ENCODE data around the gene PTPRJ. TPM values are rescaled to one million over a fixed set of nuclear protein-coding genes. Genes with fewer than 3 reads are reported as not detected.
"Not testable (repeated sequence)": the region's sequence is repeated elsewhere in the genome, so short reads cannot be mapped to it uniquely, and the experiment has no call there.

PTPRJ gene
- total RNA-seq, 1 donor from 2014 or later, result 1.6 TPM

- H3K36me3 ChIP-seq (ENCODE audit: control insufficient read depth, insufficient read depth, low read length), result no peaks in the 10 kb centered on the region
- no peaks in the 10 kb centered on the region for H3K27me3 ChIP-seq (ENCODE audit: control insufficient read depth, insufficient read depth, low read length)
- DNase-seq (ENCODE audit: low read depth), result no peak
- no peak for TF ChIP-seq CTCF (IDR thresholded peaks at IDR 0.05; ENCODE audit: insufficient read depth, low read length, severe bottlenecking)
- no peak for FAIRE-seq
- no peak overlapping the region for H3K4me3 ChIP-seq (ENCODE audit: low read depth, low read length)
Observed at GRCh38 chr11:48019217-48019584, 38.8 kb downstream of the PTPRJ start.

- DNase-seq (ENCODE audit: low read depth) (no peak), FAIRE-seq (no peak)
- TF ChIP-seq CTCF (IDR thresholded peaks at IDR 0.05; ENCODE audit: insufficient read depth, low read length, severe bottlenecking), result no peak
- no peak overlapping the region for H3K4me3 ChIP-seq (ENCODE audit: low read depth, low read length)
- no peaks in the 10 kb centered on the region for H3K36me3 ChIP-seq (ENCODE audit: control insufficient read depth, insufficient read depth, low read length)
- H3K27me3 ChIP-seq (ENCODE audit: control insufficient read depth, insufficient read depth, low read length), result no peaks in the 10 kb centered on the region
Observed at GRCh38 chr11:48019595-48019994, 39.2 kb downstream of the PTPRJ start.

DNA sequence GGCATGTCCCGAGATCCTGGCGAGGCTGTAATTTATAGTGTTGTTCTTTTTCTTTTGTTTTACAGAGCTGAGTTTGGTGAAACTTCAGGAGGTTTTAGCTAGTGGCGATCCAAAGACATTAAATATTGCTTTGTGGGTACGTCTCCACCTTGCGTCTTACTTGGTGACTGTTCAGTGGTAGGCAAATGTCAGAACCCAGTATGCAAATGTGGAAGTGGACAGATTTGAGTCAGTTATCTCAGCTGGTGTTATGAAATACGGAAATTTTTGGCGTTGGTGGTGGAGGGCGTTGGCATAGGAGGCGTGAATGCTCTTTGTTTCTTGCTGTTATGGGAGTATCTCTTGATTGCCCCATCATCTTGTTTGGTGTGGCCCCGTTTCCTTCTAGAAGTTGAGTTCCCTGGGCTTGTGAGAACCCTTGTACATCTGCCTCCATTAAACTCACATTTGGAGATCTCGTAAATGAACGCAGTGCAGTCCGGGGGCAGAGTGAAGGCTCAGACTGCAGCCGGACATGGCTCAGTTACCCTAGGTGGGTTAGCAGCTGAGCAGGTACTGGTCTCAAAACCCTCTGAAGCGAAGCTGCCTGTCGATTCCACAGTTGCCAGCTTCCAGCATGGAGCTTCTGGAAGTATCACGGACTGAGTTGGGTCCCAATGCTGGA is 39.9 kb downstream of the PTPRJ start:
- DNase-seq (ENCODE audit: low read depth), result peak; percentile 21
- no peak for TF ChIP-seq CTCF (IDR thresholded peaks at IDR 0.05; ENCODE audit: insufficient read depth, low read length, severe bottlenecking)
- H3K27me3 ChIP-seq (ENCODE audit: control insufficient read depth, insufficient read depth, low read length), result no peaks in the 10 kb centered on the region
- no peaks in the 10 kb centered on the region for H3K36me3 ChIP-seq (ENCODE audit: control insufficient read depth, insufficient read depth, low read length)
- FAIRE-seq, result no peak
- no peak overlapping the region for H3K4me3 ChIP-seq (ENCODE audit: low read depth, low read length)

DNA sequence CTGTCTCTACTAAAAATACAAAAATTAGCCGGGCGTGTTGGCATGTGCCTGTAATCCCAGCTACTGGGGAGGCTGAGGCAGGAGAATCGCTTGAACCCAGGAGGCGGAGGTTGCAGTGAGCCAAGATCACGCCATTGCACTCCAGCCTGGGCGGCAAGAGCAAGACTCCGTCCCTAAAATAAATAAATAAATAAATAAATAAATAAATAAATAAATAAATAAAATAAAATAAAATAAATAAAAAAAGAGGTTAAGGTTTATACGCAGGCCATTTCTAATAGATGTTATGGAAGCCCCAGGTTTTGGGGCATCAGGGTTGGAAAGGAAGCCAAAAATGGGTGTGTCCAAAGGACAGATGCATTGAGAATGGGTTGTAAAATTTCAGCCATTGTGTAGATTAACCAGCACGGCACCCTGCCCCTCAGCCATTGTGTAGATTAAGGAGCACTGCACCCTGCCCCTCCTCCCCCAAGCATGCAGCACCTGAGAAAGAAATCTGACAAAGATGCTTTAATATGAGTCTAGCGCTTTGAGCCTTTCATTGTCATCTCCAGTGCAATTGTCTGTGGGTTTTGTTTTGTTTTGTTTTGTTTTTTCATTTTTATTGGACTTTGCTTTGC is 41.0 kb downstream of the PTPRJ start:
- not testable (repeated sequence) for H3K36me3 ChIP-seq (ENCODE audit: control insufficient read depth, insufficient read depth, low read length); H3K4me3 ChIP-seq (ENCODE audit: low read depth, low read length); H3K27me3 ChIP-seq (ENCODE audit: control insufficient read depth, insufficient read depth, low read length); DNase-seq (ENCODE audit: low read depth); FAIRE-seq

- no peaks in the 10 kb centered on the region for H3K27me3 ChIP-seq (ENCODE audit: control insufficient read depth, insufficient read depth, low read length)
- H3K4me3 ChIP-seq (ENCODE audit: low read depth, low read length), result no peak overlapping the region
- no peak for TF ChIP-seq CTCF (IDR thresholded peaks at IDR 0.05; ENCODE audit: insufficient read depth, low read length, severe bottlenecking)
- FAIRE-seq, result no peak
- no peak for DNase-seq (ENCODE audit: low read depth)
- no peaks in the 10 kb centered on the region for H3K36me3 ChIP-seq (ENCODE audit: control insufficient read depth, insufficient read depth, low read length)
Observed at GRCh38 chr11:48022445-48022844, 42.1 kb downstream of the PTPRJ start.

GRCh38 chr11:48023608-48024007 is 43.2 kb downstream of the PTPRJ start:
- not testable (repeated sequence) for DNase-seq (ENCODE audit: low read depth); H3K36me3 ChIP-seq (ENCODE audit: control insufficient read depth, insufficient read depth, low read length); H3K4me3 ChIP-seq (ENCODE audit: low read depth, low read length); FAIRE-seq; H3K27me3 ChIP-seq (ENCODE audit: control insufficient read depth, insufficient read depth, low read length)

GRCh38 chr11:48024635-48025071 is 44.3 kb downstream of the PTPRJ start:
- no peak overlapping the region for H3K4me3 ChIP-seq (ENCODE audit: low read depth, low read length)

More at GRCh38 chr11:48024635-48025071, 44.3 kb downstream of the PTPRJ start:
- FAIRE-seq (no peak), DNase-seq (ENCODE audit: low read depth) (no peak)
- Histone ChIP-seq H3K36me3 (ENCODE audit: control insufficient read depth, insufficient read depth, low read length) (no peaks in the 10 kb centered on the region), H3K27me3 (ENCODE audit: control insufficient read depth, insufficient read depth, low read length) (no peaks in the 10 kb centered on the region)
- no peak for TF ChIP-seq CTCF (IDR thresholded peaks at IDR 0.05; ENCODE audit: insufficient read depth, low read length, severe bottlenecking)

Measured in bronchial epithelial cell (primary cell).